ENCODE results near the gene PALM. TPM values are rescaled to one million over a fixed set of nuclear protein-coding genes. Genes with fewer than 3 reads are reported as not detected.
A peak's percentile ranks its signal among the peaks of the same experiment; 100 is the strongest.
"Not testable (repeated sequence)": the region's sequence is repeated elsewhere in the genome, so short reads cannot be mapped to it uniquely, and the experiment has no call there.

Gene PALM
- total RNA-seq, 4 donors from 2014 or later = 19.4 to 45.4 (median 24.2) TPM

DNA sequence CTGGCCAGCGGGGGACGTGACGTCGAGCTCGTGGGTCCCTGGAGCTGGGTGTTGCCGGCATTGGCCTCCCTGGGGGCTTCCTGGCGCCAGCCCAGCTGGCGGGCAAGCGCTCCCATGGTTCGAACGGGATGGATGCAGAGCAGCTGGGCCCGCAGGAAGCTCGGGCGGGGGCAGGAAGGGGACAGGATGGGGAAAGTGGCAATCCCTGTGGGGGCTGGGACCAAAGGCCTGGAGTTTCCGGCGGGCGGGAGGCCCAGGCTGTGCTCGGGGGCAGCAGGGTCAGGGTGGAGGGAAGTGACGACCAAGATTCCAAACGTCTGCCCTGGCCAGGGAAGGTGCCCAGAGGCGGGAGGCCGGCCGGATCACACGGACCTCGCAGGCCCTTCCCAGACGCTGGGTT, 19.3 kb downstream of the PALM start:
- H3K9me3 ChIP-seq = no peaks in the 10 kb centered on the region
- H3K27me3 ChIP-seq = no peaks in the 10 kb centered on the region
- peak overlapping the region; percentile 69 for H3K27ac ChIP-seq
- WGBS = 78% methylated on average over 10 of the region's 26 CpGs
- no peak for TF ChIP-seq POLR2A (IDR thresholded peaks at IDR 0.05)
- TF ChIP-seq POLR2AphosphoS5 (IDR thresholded peaks at IDR 0.05) = peak in 2 of 3 donors; percentile 16 to 55
- TF ChIP-seq, protein P1, sequence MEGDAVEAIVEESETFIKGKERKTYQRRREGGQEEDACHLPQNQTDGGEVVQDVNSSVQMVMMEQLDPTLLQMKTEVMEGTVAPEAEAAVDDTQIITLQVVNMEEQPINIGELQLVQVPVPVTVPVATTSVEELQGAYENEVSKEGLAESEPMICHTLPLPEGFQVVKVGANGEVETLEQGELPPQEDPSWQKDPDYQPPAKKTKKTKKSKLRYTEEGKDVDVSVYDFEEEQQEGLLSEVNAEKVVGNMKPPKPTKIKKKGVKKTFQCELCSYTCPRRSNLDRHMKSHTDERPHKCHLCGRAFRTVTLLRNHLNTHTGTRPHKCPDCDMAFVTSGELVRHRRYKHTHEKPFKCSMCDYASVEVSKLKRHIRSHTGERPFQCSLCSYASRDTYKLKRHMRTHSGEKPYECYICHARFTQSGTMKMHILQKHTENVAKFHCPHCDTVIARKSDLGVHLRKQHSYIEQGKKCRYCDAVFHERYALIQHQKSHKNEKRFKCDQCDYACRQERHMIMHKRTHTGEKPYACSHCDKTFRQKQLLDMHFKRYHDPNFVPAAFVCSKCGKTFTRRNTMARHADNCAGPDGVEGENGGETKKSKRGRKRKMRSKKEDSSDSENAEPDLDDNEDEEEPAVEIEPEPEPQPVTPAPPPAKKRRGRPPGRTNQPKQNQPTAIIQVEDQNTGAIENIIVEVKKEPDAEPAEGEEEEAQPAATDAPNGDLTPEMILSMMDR (IDR thresholded peaks at IDR 0.05) = no peak
- TF ChIP-seq EP300 (IDR thresholded peaks at IDR 0.05) = no peak
- DNase-seq (ENCODE audit: low spot score in 2 of 2) = peak in 1 of 2 donors; percentile 85
- H3K4me1 ChIP-seq = peaks cover 7% of the 10 kb centered on the region
- H3K36me3 ChIP-seq = peaks cover 25% of the 10 kb centered on the region
- H3K4me3 ChIP-seq = no peak overlapping the region

DNA sequence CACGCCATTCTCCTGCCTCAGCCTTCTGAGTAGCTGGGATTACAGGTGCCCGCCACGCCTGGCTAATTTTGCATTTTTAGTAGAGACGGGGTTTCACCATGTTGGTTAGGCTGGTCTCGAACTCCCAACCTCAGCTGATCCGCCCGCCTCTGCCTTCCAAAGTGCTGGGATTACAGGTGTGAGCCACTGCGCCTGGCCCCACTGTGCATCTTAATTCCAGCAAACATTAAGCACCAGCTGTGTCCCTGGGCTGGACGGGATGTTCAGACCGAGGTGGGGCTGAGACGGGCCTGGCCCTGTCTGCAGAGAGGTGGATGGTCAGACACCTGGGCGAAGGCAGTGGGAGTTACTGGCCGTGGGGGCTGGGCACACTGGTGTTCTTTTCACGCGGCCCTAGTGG, 20.8 kb downstream of the PALM start:
- not testable (repeated sequence) for H3K9me3 ChIP-seq; DNase-seq (ENCODE audit: low spot score in 2 of 2); H3K4me1 ChIP-seq; H3K27me3 ChIP-seq; H3K27ac ChIP-seq; H3K4me3 ChIP-seq
- peaks cover 25% of the 10 kb centered on the region for H3K36me3 ChIP-seq
- WGBS = 89% methylated on average over 7 of the region's 15 CpGs

DNA sequence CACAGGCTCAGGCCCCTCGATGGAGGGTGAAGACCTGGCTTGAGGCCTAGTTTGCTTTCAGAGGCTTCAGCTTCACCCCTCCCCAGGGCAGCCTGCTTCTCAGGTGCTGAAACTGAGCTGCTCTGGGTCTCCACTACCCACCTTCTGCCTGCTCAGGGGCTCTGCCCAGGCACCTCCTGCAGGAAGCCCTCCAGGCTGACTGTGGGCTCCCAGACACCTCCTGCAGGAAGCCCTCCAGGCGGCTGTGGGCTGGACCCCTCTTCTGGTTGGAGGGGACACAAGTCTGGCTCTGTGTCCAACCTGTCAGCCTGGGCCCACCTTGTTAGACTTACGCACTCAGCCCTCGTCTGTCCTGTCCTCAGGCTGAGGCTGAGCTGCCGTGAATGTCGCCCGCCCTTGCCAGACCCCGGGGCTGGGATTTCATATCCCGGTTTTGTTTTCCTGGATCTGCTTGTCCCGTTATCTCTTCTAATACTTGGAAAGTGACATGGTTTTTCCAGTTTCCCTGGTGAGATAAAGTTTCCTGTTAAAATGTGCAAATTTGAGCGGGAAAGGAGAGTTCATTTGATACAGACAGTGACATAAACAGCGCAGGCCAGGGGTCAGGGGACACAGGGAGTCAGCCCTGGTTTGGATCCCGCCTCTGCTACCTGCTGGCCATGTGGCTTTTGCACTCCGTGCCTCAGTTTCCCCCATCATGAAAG, 21.4 kb downstream of the PALM start:
- no peaks in the 10 kb centered on the region for H3K27me3 ChIP-seq
- H3K36me3 ChIP-seq = peaks cover 25% of the 10 kb centered on the region

DNA sequence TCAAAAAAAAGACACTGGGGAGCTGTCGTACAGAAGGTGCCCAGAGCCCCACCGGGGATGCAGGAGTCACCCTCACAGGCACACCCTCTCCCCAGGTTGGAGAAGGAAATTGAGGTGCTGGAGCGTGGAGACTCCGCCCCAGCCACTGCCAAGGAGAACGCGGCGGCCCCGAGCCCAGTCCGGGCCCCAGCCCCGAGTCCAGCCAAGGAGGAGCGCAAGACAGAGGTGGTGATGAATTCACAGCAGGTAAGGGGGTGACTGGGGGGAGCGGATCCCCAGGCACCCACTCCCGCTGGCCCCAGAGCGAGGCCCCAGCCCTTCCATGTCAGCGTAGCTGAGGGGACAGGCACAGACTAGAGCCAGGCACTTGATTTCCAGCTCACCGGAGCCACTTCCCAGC, 22.3 kb downstream of the PALM start:
- 88% methylated on average over 13 of the region's 16 CpGs for WGBS
- H3K36me3 ChIP-seq = peaks cover 27% of the 10 kb centered on the region
- no peaks in the 10 kb centered on the region for H3K27me3 ChIP-seq
- no peak for TF ChIP-seq EP300 (IDR thresholded peaks at IDR 0.05)
- TF ChIP-seq, protein P1 (IDR thresholded peaks at IDR 0.05) = no peak
- TF ChIP-seq POLR2AphosphoS5 (IDR thresholded peaks at IDR 0.05) = no peak
- TF ChIP-seq POLR2A (IDR thresholded peaks at IDR 0.05) = no peak
- DNase-seq (ENCODE audit: low spot score in 2 of 2) = no peak
- no peak overlapping the region for H3K4me3 ChIP-seq
- peaks cover 4% of the 10 kb centered on the region for H3K4me1 ChIP-seq
- H3K9me3 ChIP-seq = no peaks in the 10 kb centered on the region
- H3K27ac ChIP-seq = no peak overlapping the region

More for the DNA sequence above, 21.4 kb downstream of the PALM start:
- Histone ChIP-seq H3K4me3 (no peak overlapping the region), H3K27ac (no peak overlapping the region), H3K9me3 (no peaks in the 10 kb centered on the region), H3K4me1 (peaks cover 4% of the 10 kb centered on the region)
- 76% methylated on average over 12 of the region's 14 CpGs for WGBS
- no peak for TF ChIP-seq POLR2AphosphoS5 (IDR thresholded peaks at IDR 0.05)
- TF ChIP-seq EP300 (IDR thresholded peaks at IDR 0.05) = no peak
- no peak for TF ChIP-seq POLR2A (IDR thresholded peaks at IDR 0.05)
- TF ChIP-seq, protein P1 (IDR thresholded peaks at IDR 0.05) = no peak
- no peak for DNase-seq (ENCODE audit: low spot score in 2 of 2)

DNA sequence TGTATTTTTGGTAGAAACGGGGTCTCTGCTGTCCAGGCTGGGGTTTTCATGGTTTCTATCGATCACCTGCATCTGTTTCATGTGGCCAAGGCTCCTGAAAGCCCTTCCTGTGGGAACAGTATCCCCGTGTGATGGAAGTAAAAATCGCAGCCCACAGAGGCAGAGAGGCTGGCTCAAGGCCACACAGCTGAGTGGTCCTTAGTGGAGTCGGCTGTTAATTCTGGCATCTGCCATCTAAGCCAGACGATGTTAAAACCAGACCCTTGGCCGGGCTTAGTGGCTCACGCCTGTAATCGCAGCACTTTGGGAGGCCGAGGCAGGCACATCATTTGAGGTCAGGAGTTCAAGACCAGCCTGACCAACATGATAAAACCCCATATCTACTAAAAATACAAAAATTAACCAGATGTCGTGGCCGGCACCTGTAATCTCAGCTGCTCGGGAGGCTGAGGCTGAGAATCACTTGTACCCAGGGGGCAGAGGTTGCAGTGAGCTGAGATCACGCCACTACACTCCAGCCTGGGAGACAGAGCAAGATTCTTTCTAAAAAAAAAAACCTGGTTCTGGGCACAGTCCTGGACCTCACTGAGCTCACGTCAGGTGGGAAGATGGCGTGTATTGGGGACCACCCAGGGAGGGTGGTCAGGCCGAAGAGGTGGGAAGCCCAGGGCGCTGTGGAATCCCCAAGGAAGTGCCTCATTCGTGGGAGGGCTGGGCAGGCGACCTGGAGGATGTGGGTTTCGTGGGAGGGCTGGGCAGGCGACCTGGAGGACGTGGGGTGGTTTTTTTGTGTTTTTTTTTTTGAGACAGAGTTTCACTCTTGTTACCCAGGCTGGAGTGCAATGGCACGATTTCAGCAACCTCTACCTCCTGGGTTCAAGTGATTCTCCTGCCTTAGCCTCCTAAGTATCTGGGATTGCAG, 23.7 kb downstream of the PALM start:
- no peak for DNase-seq (ENCODE audit: low spot score in 2 of 2)
- no peak overlapping the region for H3K27ac ChIP-seq
- H3K4me3 ChIP-seq = no peak overlapping the region
- H3K27me3 ChIP-seq = no peaks in the 10 kb centered on the region
- H3K9me3 ChIP-seq = no peaks in the 10 kb centered on the region
- TF ChIP-seq EP300 (IDR thresholded peaks at IDR 0.05) = no peak
- TF ChIP-seq, protein P1 (IDR thresholded peaks at IDR 0.05) = no peak
- TF ChIP-seq POLR2AphosphoS5 (IDR thresholded peaks at IDR 0.05) = no peak
- TF ChIP-seq POLR2A (IDR thresholded peaks at IDR 0.05) = no peak
- H3K36me3 ChIP-seq = peaks cover 37% of the 10 kb centered on the region
- H3K4me1 ChIP-seq = peaks cover 4% of the 10 kb centered on the region
- WGBS = 83% methylated on average over 23 of the region's 24 CpGs

All from suprapubic skin (tissue), 4 donors.